Activated naive CD8-positive, alpha-beta T cell treated with anti-CD3 and anti-CD28 coated beads for 36 hours (primary cell): ENCODE measurements around the gene MACROD2. TPM values are rescaled to one million over a fixed set of nuclear protein-coding genes. Genes with fewer than 3 reads are reported as not detected.

ENCODE experiments used
- DNase-seq: peaks from one replicate; pipeline ENCODE4 v3.0.0; 2021
- H3K27ac Mint-ChIP-seq: one replicate; pipeline ENCODE4 v1.8.0; 2022; ENCODE audit warnings: mild to moderate bottlenecking, moderate library complexity, mixed read lengths
- H3K27me3 Mint-ChIP-seq: one replicate; pipeline ENCODE4 v1.8.0; 2022; ENCODE audit warnings: mild to moderate bottlenecking, mixed read lengths
- H3K36me3 Mint-ChIP-seq: one replicate; pipeline ENCODE4 v1.8.0; 2021; ENCODE audit warnings: mild to moderate bottlenecking, mixed read lengths
- H3K4me1 Mint-ChIP-seq: one replicate; pipeline ENCODE4 v1.8.0; 2021; ENCODE audit warnings: mixed read lengths
- H3K4me3 Mint-ChIP-seq: one replicate; pipeline ENCODE4 v1.8.0; 2022; ENCODE audit warnings: mild to moderate bottlenecking, moderate library complexity, mixed read lengths
- H3K9me3 Mint-ChIP-seq: one replicate; pipeline ENCODE4 v1.8.0; 2022; ENCODE audit warnings: mixed read lengths
- total RNA-seq, 2 experiments: library from RNA; stranded (reverse); gene quantifications; one replicate each; pipeline ENCODE4 v1.2.3, GENCODE V29; 2021

MACROD2 gene
- total RNA-seq, 2 experiments from 2014 or later = 0.12 to 0.14 TPM

GRCh38 chr20:14757728-14758127 is 762.4 kb downstream of the MACROD2 start:
- DNase-seq = no peak
- H3K4me3 Mint-ChIP-seq = no peak overlapping the region
- peaks cover 2% of the 10 kb centered on the region for H3K27me3 Mint-ChIP-seq
- H3K36me3 Mint-ChIP-seq = no peaks in the 10 kb centered on the region
- peaks cover 2% of the 10 kb centered on the region for H3K9me3 Mint-ChIP-seq
- H3K4me1 Mint-ChIP-seq = no peaks in the 10 kb centered on the region
- H3K27ac Mint-ChIP-seq = no peak overlapping the region

GRCh38 chr20:14758356-14758755 is 763.0 kb downstream of the MACROD2 start:
- DNase-seq = no peak
- no peak overlapping the region for H3K27ac Mint-ChIP-seq
- no peaks in the 10 kb centered on the region for H3K4me1 Mint-ChIP-seq
- H3K27me3 Mint-ChIP-seq = peaks cover 2% of the 10 kb centered on the region
- H3K9me3 Mint-ChIP-seq = peaks cover 2% of the 10 kb centered on the region
- H3K36me3 Mint-ChIP-seq = no peaks in the 10 kb centered on the region
- H3K4me3 Mint-ChIP-seq = no peak overlapping the region

- H3K27ac Mint-ChIP-seq = no peak overlapping the region
- peaks cover 2% of the 10 kb centered on the region for H3K9me3 Mint-ChIP-seq
- H3K4me3 Mint-ChIP-seq = no peak overlapping the region
- H3K36me3 Mint-ChIP-seq = no peaks in the 10 kb centered on the region
- peaks cover 2% of the 10 kb centered on the region for H3K27me3 Mint-ChIP-seq
- no peak for DNase-seq
- H3K4me1 Mint-ChIP-seq = no peaks in the 10 kb centered on the region
These were observed 764.7 kb downstream of the MACROD2 start for GRCh38 chr20:14759979-14760378.

GRCh38 chr20:14761903-14762302 is 766.6 kb downstream of the MACROD2 start:
- Mint-ChIP-seq H3K27me3 (peaks cover under 1% of the 10 kb centered on the region), H3K4me1 (no peaks in the 10 kb centered on the region), H3K27ac (no peak overlapping the region), H3K4me3 (no peak overlapping the region), H3K36me3 (no peaks in the 10 kb centered on the region), H3K9me3 (no peaks in the 10 kb centered on the region)
- no peak for DNase-seq

- no peaks in the 10 kb centered on the region for H3K36me3 Mint-ChIP-seq
- H3K27me3 Mint-ChIP-seq = no peaks in the 10 kb centered on the region
- peaks cover 2% of the 10 kb centered on the region for H3K9me3 Mint-ChIP-seq
- H3K27ac Mint-ChIP-seq = no peak overlapping the region
- H3K4me1 Mint-ChIP-seq = no peaks in the 10 kb centered on the region
- H3K4me3 Mint-ChIP-seq = no peak overlapping the region
- no peak for DNase-seq
These were observed 769.4 kb downstream of the MACROD2 start for GRCh38 chr20:14764511-14765369.

- Mint-ChIP-seq H3K27me3 (no peaks in the 10 kb centered on the region), H3K27ac (no peak overlapping the region), H3K4me3 (no peak overlapping the region), H3K9me3 (peaks cover 2% of the 10 kb centered on the region), H3K4me1 (no peaks in the 10 kb centered on the region), H3K36me3 (no peaks in the 10 kb centered on the region)
- DNase-seq = no peak
These were observed 770.0 kb downstream of the MACROD2 start for GRCh38 chr20:14765370-14765701.

GRCh38 chr20:14773486-14773885 is 778.2 kb downstream of the MACROD2 start:
- H3K36me3 Mint-ChIP-seq = no peaks in the 10 kb centered on the region
- no peak for DNase-seq
- no peaks in the 10 kb centered on the region for H3K27me3 Mint-ChIP-seq
- H3K27ac Mint-ChIP-seq = no peak overlapping the region
- peaks cover 5% of the 10 kb centered on the region for H3K9me3 Mint-ChIP-seq
- no peaks in the 10 kb centered on the region for H3K4me1 Mint-ChIP-seq
- H3K4me3 Mint-ChIP-seq = no peak overlapping the region

GRCh38 chr20:14775778-14776177 is 780.5 kb downstream of the MACROD2 start:
- Mint-ChIP-seq H3K9me3 (peaks cover 6% of the 10 kb centered on the region), H3K4me1 (no peaks in the 10 kb centered on the region), H3K27me3 (no peaks in the 10 kb centered on the region), H3K4me3 (no peak overlapping the region), H3K36me3 (no peaks in the 10 kb centered on the region), H3K27ac (no peak overlapping the region)
- DNase-seq = no peak

- no peak overlapping the region for H3K27ac Mint-ChIP-seq
- no peak overlapping the region for H3K4me3 Mint-ChIP-seq
- DNase-seq = no peak
- no peaks in the 10 kb centered on the region for H3K4me1 Mint-ChIP-seq
- H3K36me3 Mint-ChIP-seq = no peaks in the 10 kb centered on the region
- H3K27me3 Mint-ChIP-seq = no peaks in the 10 kb centered on the region
- peaks cover 3% of the 10 kb centered on the region for H3K9me3 Mint-ChIP-seq
These were observed 782.3 kb downstream of the MACROD2 start for GRCh38 chr20:14777591-14777990.

GRCh38 chr20:14778096-14778495 is 782.8 kb downstream of the MACROD2 start:
- no peaks in the 10 kb centered on the region for H3K27me3 Mint-ChIP-seq
- H3K4me1 Mint-ChIP-seq = no peaks in the 10 kb centered on the region
- H3K4me3 Mint-ChIP-seq = no peak overlapping the region
- DNase-seq = no peak
- no peaks in the 10 kb centered on the region for H3K36me3 Mint-ChIP-seq
- no peak overlapping the region for H3K27ac Mint-ChIP-seq
- H3K9me3 Mint-ChIP-seq = peaks cover 3% of the 10 kb centered on the region

- DNase-seq = no peak
- Mint-ChIP-seq H3K27me3 (no peaks in the 10 kb centered on the region), H3K4me3 (no peak overlapping the region), H3K36me3 (no peaks in the 10 kb centered on the region), H3K27ac (no peak overlapping the region), H3K4me1 (no peaks in the 10 kb centered on the region), H3K9me3 (peaks cover 3% of the 10 kb centered on the region)
These were observed 783.6 kb downstream of the MACROD2 start for GRCh38 chr20:14778875-14779274.

- no peak for DNase-seq
- Mint-ChIP-seq H3K27ac (no peak overlapping the region), H3K4me3 (no peak overlapping the region), H3K4me1 (no peaks in the 10 kb centered on the region), H3K9me3 (peaks cover 3% of the 10 kb centered on the region), H3K27me3 (peaks cover 4% of the 10 kb centered on the region), H3K36me3 (no peaks in the 10 kb centered on the region)
These were observed 785.2 kb downstream of the MACROD2 start for GRCh38 chr20:14780508-14780907.

- no peaks in the 10 kb centered on the region for H3K4me1 Mint-ChIP-seq
- no peak for DNase-seq
- no peak overlapping the region for H3K27ac Mint-ChIP-seq
- H3K27me3 Mint-ChIP-seq = peaks cover 4% of the 10 kb centered on the region
- H3K4me3 Mint-ChIP-seq = no peak overlapping the region
- H3K36me3 Mint-ChIP-seq = no peaks in the 10 kb centered on the region
- H3K9me3 Mint-ChIP-seq = peaks cover 1% of the 10 kb centered on the region
These were observed 787.4 kb downstream of the MACROD2 start for GRCh38 chr20:14782731-14783130.

GRCh38 chr20:14783766-14784165 is 788.5 kb downstream of the MACROD2 start:
- Mint-ChIP-seq H3K27ac (no peak overlapping the region), H3K4me1 (no peaks in the 10 kb centered on the region), H3K9me3 (peaks cover 1% of the 10 kb centered on the region), H3K4me3 (no peak overlapping the region), H3K27me3 (peaks cover 4% of the 10 kb centered on the region), H3K36me3 (no peaks in the 10 kb centered on the region)
- no peak for DNase-seq

- no peaks in the 10 kb centered on the region for H3K4me1 Mint-ChIP-seq
- H3K36me3 Mint-ChIP-seq = no peaks in the 10 kb centered on the region
- H3K9me3 Mint-ChIP-seq = no peaks in the 10 kb centered on the region
- H3K27ac Mint-ChIP-seq = no peak overlapping the region
- peaks cover 4% of the 10 kb centered on the region for H3K27me3 Mint-ChIP-seq
- DNase-seq = no peak
- no peak overlapping the region for H3K4me3 Mint-ChIP-seq
These were observed 789.9 kb downstream of the MACROD2 start for GRCh38 chr20:14785065-14785743.

- H3K36me3 Mint-ChIP-seq = no peaks in the 10 kb centered on the region
- no peaks in the 10 kb centered on the region for H3K27me3 Mint-ChIP-seq
- no peaks in the 10 kb centered on the region for H3K9me3 Mint-ChIP-seq
- DNase-seq = no peak
- H3K4me1 Mint-ChIP-seq = no peaks in the 10 kb centered on the region
- no peak overlapping the region for H3K4me3 Mint-ChIP-seq
- H3K27ac Mint-ChIP-seq = no peak overlapping the region
These were observed 794.9 kb downstream of the MACROD2 start for GRCh38 chr20:14790190-14790589.
